ENCODE data around the gene QSER1.

GRCh38 chr11:32902089-32902665 lies 9.6 kb downstream of the QSER1 start:
- no peak for TF ChIP-seq CTCF (conservative IDR thresholded peaks at IDR 0.05)
- TF ChIP-seq ZFX (IDR thresholded peaks at IDR 0.05): no peak
